Lung (tissue), 12 donors: ENCODE measurements around the gene YWHAB. TPM values are rescaled to one million over a fixed set of nuclear protein-coding genes. Genes with fewer than 3 reads are reported as not detected.

Experiments
- ATAC-seq: fragments of 200-7000 bp; cut with Tn5 transposase; one replicate; pipeline ENCODE4 v1.9.1; 2020; ENCODE audit warnings: moderate number of reproducible peaks; ENCODE audit not compliant: insufficient read depth, low FRiP score
- DNase-seq, 3 donors: peaks; one replicate each; pipeline ENCODE4 v3.0.0-alpha.2; 2013 to 2017
- H3K27ac ChIP-seq, 2 donors: one replicate each; pipeline ENCODE4 v1.5.1; 2013; ENCODE audit warnings: mild to moderate bottlenecking in 2 of 2, moderate library complexity in 2 of 2, control low read depth in 1 of 2, inconsistent platforms in 1 of 2, low read depth in 1 of 2, low read length in 1 of 2
- H3K27me3 ChIP-seq, 3 donors: one replicate each; pipeline ENCODE4 v1.5.1; 2013; ENCODE audit warnings: low read length in 2 of 3; ENCODE audit not compliant: control insufficient read depth in 3 of 3, insufficient read depth in 3 of 3
- H3K36me3 ChIP-seq, 4 donors: one replicate each; pipeline ENCODE4 v1.5.1; 2013; ENCODE audit warnings: low read length in 4 of 4, mild to moderate bottlenecking in 1 of 4, moderate library complexity in 1 of 4; ENCODE audit not compliant: control insufficient read depth in 4 of 4, insufficient read depth in 4 of 4
- H3K4me1 ChIP-seq, 5 donors: one replicate each; pipeline ENCODE4 v1.5.1; 2013; ENCODE audit warnings: low read length in 5 of 5, mild to moderate bottlenecking in 2 of 5, moderate library complexity in 1 of 5; ENCODE audit not compliant: control insufficient read depth in 5 of 5, insufficient read depth in 5 of 5
- H3K4me3 ChIP-seq: one replicate; pipeline ENCODE4 v1.5.1; 2013; ENCODE audit warnings: mild to moderate bottlenecking, control low read depth, moderate library complexity
- H3K9ac ChIP-seq, 2 donors: one replicate each; pipeline ENCODE4 v1.5.1; 2013; ENCODE audit warnings: low read length in 2 of 2, control low read depth in 1 of 2; ENCODE audit not compliant: insufficient read depth in 1 of 2
- H3K9me3 ChIP-seq, 4 donors: one replicate each; pipeline ENCODE4 v1.5.1; 2013; ENCODE audit warnings: low read length in 3 of 4, mild to moderate bottlenecking in 1 of 4, moderate library complexity in 1 of 4; ENCODE audit not compliant: control insufficient read depth in 4 of 4, insufficient read depth in 3 of 4
- WGBS, 2 donors: extraction: QIAGEN DNeasy Blood & Tissue Kit; methylation state at CpG; one replicate each; pipeline ENCODE4 v1.1.7; 2013; 5-methylcytosine and 5-hydroxymethylcytosine counted together
- polyA plus RNA-seq, 2 donors: library from polyadenylated mRNA; stranded (reverse); fragments of 200-250 nt; gene quantifications; one replicate each; pipeline ENCODE4 v1.2.1, GENCODE V29; 2013
- total RNA-seq, 2 donors: library from RNA; depleted of rRNA in 1 of 2; stranded (reverse); fragments of >200 nt in 1 of 2; gene quantifications; one replicate each; pipeline ENCODE4 v1.2.1, GENCODE V29; 2014 to 2021
- TF ChIP-seq, protein P1 (sequence below): IDR thresholded peaks from 2 replicates; pipeline ENCODE4 v1.5.1; 2012; ENCODE audit warnings: mild to moderate bottlenecking; ENCODE audit errors: control extremely low read depth, extremely low read depth
- donor health status: control.
- donor health status: control.
- donor health status: Bipolar disorder and iron deficiency.
- donor health status: healthy.
- donor health status: DM: yes; HTN: yes; CAD: no.

Gene YWHAB
- total and polyA plus RNA-seq, 4 donors = 69.0 to 186 (median 125) TPM

DNA sequence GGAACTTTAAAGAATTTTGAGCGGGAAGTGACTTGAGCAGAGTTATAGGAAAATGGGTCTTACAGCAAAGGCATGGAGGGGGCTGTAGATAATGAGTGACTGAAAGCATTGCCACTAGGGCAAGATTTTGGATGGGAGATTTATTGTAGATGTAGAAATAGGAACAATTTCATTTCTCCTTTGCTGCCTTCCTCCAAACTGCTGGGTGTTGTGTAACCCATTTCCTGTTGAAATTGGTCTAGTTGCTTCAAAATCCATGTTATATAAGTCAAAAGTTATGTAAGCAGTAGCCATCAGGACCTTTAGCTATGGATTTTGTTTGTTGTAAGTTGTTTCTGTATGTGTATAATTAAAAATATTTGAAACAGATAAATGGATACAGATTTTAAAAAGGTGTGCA, 11.1 kb downstream of the YWHAB start:
- Histone ChIP-seq H3K36me3 (peaks cover 3 to 8% (median 4%) of the 10 kb centered on the region in 4 donors), H3K9me3 (no peaks in the 10 kb centered on the region), H3K27ac (no peak overlapping the region), H3K27me3 (no peaks in the 10 kb centered on the region), H3K4me3 (no peak overlapping the region), H3K9ac (no peak overlapping the region), H3K4me1 (peaks cover 7 to 40% (median 10%) of the 10 kb centered on the region in 5 donors)
- ATAC-seq = no peak
- TF ChIP-seq, protein P1, sequence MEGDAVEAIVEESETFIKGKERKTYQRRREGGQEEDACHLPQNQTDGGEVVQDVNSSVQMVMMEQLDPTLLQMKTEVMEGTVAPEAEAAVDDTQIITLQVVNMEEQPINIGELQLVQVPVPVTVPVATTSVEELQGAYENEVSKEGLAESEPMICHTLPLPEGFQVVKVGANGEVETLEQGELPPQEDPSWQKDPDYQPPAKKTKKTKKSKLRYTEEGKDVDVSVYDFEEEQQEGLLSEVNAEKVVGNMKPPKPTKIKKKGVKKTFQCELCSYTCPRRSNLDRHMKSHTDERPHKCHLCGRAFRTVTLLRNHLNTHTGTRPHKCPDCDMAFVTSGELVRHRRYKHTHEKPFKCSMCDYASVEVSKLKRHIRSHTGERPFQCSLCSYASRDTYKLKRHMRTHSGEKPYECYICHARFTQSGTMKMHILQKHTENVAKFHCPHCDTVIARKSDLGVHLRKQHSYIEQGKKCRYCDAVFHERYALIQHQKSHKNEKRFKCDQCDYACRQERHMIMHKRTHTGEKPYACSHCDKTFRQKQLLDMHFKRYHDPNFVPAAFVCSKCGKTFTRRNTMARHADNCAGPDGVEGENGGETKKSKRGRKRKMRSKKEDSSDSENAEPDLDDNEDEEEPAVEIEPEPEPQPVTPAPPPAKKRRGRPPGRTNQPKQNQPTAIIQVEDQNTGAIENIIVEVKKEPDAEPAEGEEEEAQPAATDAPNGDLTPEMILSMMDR = no peak
- WGBS, 2 donors = 32 to 54% methylated on average over 1 of the region's 1 CpG
- DNase-seq = peak in 1 of 3 donors; percentile 72

DNA sequence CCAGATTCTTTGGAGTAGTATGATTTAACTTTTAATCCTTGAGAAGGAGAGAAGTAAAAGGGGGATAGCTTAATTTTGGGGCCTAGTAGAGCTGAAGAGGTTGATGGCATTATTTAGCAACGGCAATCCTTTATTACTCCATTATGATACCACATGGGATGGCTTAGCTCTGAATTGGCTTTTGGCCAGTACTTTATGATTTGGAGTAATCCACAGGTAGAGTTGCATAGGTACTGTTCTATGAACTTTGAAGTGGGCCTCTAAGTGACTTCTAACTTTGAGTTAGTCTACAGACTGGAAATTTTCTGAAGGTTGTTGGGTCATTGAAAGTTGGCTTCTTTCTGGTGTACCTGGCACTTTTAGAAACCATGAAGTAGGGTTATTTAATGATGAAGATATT, 11.6 kb downstream of the YWHAB start:
- TF ChIP-seq, protein P1 = no peak
- ATAC-seq (no peak), DNase-seq (no peak)
- Histone ChIP-seq H3K27ac (no peak overlapping the region), H3K4me1 (peaks cover 7 to 38% (median 10%) of the 10 kb centered on the region in 5 donors), H3K4me3 (no peak overlapping the region), H3K27me3 (no peaks in the 10 kb centered on the region), H3K9me3 (no peaks in the 10 kb centered on the region), H3K36me3 (peaks cover 5 to 11% (median 7%) of the 10 kb centered on the region in 4 donors), H3K9ac (no peak overlapping the region)
- WGBS, 2 donors = 33 to 61% methylated on average over 1 of the region's 1 CpG

DNA sequence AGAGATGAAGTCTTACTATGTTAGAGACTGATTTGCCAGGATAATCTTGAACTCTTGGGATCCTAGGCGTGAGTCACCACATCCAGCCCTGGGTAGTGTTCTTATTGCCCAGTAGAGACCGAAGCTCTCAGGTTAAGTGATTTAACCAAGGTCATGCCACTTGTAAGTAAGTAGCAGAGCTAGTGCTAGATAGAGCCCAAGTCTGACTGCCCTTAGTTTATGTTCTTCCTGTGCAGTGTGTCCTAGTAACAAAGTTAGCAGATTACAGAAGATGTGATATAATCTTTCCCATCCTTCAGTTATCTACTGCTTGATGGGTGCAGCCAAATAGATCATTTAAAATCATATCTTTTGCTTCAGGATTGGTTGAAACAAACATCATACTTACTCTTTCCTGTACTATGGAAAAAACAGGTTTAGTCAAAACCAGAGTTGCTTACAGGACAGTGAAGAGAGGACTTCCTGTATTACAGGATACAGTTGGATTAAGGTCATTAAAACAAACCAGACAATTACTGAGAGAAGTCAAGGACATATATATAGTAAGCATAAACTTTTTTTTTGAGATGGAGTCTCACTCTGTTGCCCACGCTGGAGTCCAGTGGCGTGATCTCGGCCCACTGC, 14.8 kb downstream of the YWHAB start:
- DNase-seq = no peak
- 73 to 84% methylated on average over 5 of the region's 5 CpGs for WGBS, 2 donors
- Histone ChIP-seq H3K36me3 (peaks cover 9 to 37% (median 21%) of the 10 kb centered on the region in 4 donors), H3K9ac (no peak overlapping the region), H3K27me3 (no peaks in the 10 kb centered on the region), H3K4me3 (no peak overlapping the region), H3K4me1 (peaks cover 7 to 30% (median 10%) of the 10 kb centered on the region in 5 donors), H3K9me3 (no peaks in the 10 kb centered on the region), H3K27ac (no peak overlapping the region)
- TF ChIP-seq, protein P1 = no peak
- ATAC-seq = no peak
